NCI-H1436 treated with DMSO at 0.1 percent for 48 hours (cell line): ENCODE measurements around the gene TBPL2.
"Not testable (repeated sequence)": the region's sequence is repeated elsewhere in the genome, so short reads cannot be mapped to it uniquely, and the experiment has no call there.

Experiments
- DNase-seq: peaks from one replicate; lab custom pipeline; 2025; lab: John Stamatoyannopoulos, UW

The TBPL2 gene

DNA sequence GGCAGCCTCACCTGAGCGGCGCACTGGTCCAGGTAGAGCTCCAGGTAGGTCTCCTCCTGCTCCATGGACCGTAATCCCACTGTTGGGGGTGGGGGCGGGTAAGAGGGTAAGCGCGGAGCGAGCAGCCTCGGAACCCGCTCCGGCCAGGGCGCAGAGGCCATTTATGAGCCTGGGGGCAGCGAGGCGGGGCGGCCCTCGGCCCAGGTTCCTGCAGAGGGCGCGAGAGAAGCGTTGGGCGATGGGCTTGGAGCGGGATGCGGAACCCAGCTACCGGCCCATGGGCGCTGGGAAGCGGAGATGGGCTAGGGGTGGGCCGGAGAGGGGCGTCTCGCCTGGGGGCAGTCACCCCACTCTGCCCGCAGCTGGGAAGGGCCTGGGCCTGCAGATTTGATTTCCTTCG lies at the start of gene TBPL2:
TBPL2 (minus strand) TSS at position 232 of the 400 bp plus-strand sequence; CDS start at position 65, 167 bp downstream.
- DNase-seq: no peak

DNA sequence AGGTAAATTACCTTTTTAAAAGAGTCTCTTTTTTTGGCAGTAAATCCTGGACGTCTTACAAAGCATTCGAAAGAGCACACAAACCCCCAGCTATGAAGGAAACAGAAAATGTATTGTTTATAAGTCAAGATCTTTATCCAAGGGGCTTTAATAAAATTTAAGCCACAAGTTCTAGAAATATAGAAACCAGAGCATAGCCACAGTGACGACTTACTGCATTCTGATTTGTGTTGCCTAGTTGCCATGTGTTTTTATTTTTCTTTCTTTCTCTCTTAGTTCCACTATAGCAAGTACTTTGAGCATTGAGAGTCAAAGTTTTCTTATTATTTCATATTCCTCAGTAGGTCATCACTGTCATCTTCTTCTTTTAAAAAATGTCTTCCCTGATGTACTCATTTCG lies 47.8 kb upstream of the TBPL2 start:
- no peak for DNase-seq

DNA sequence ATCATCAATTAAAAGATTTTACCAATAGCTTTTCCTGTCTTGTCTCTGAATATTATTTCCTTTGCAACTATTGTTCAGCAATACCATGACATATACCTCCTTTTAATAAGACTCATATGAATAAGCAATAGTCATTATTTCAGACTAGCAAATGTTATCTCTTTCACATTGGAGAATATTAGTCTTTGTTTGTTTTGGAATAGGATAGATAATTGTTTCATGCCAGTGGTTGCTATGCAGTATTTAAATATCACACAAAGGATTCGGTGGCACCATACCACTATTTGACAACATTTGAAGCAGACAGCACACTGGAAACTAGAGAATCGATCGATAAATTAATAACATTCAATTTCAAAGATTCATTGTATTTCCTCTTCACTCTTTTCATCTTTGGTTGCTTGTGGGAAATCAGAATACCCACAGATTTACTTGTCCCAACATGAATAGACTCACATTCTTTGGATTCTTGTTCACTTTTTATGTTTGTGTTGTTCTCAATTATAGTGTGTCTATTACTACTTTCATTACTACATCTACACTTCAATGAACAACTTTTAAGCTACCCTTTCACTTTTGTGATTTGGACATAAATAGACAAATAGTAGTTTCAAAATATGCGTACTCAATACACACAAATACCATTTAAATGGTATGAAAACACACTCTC lies 42.7 kb upstream of the TBPL2 start:
- no peak for DNase-seq

DNA sequence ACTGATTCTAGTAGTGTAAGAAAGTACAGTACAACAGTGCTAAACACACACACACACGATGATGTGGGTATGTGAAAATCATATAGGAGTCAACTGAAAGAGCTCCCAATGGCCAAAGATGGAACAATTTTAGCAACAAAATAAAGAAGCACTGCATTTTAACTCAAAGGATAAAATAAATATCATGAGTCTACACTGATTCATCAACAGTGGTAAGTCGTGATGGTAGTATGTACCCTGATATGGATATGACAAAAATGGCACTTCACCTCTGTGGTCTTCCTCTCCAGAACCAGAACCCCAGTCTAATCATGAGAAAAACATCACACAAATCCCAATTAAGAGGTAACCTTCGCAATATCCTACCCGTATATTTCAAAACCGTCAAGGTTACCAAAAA lies 41.4 kb upstream of the TBPL2 start:
- DNase-seq: no peak

DNA sequence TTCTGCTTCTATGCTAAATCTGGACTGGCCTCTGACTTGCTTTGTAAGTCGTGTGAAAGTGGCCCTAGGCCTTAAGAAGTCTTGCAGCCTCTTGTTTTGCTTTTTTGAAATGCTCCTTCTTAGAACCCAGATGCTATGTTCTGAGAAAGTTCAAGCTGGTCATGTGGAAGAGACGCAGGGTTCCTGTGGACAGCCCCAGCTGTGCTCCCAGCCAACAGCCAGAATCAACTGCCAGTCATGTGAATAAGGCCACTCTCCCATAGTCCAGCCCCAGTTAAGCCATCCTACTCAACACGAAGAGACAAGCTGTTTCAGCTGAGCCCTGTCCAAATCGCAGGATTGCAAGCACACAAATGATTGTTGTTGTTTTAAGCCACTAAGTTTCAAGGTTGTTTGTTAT lies 37.3 kb upstream of the TBPL2 start:
- no peak for DNase-seq

DNA sequence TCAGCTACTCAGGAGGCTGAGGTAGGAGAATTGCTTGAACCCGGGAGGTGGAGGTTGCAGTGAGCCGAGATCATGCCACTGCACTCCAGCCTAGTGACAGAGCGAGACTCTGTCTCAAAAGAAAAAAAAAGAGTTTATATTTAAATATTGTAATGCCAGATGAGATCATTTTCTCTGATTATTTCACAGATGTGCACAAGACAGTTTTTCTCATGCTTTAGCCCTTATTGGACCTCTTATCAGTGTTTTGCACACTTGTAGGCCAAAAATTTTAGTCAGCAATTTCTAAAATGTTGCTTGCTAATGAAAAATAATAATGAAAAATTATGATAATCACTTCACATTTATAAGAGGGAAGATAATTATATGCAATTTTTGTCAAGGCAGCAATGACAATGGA lies 36.0 kb upstream of the TBPL2 start:
- DNase-seq: not testable (repeated sequence)

DNA sequence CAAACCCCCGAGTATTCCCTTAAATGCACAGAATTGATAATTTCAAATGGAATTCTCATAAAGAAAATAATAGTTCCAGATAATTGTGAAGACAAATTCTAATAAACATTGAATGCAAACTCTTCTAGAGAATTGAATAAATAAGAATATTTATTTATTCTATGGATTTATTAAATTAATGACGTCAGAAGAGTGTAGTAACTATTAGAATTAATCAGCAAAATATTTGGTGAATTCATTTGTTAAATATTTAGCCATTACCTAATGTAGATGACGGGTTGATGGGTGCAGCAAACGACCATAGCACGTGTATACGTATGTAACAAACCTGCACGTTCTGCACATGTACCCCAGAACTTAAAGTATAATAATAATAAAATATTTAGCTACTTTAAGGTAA lies 33.4 kb upstream of the TBPL2 start:
- no peak for DNase-seq

DNA sequence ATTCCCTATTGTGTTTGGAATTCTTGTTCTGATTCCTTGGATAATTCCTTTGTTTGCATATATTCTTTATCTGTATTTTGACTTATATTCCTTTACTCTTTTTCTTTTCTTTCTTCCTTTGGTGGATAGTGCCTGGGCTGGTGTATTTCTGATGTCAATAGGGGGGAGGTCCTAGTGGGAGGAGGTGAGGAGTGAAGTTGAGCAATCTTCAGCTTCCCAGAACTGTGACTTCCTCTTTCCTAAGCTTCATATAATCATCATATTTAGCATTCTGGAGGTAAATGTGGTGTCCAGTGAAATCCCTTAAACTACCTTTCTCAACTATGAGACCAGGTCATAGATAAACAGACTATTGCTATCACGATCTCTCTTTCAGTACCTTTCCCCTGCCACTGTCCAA lies 29.6 kb upstream of the TBPL2 start:
- DNase-seq: no peak

DNA sequence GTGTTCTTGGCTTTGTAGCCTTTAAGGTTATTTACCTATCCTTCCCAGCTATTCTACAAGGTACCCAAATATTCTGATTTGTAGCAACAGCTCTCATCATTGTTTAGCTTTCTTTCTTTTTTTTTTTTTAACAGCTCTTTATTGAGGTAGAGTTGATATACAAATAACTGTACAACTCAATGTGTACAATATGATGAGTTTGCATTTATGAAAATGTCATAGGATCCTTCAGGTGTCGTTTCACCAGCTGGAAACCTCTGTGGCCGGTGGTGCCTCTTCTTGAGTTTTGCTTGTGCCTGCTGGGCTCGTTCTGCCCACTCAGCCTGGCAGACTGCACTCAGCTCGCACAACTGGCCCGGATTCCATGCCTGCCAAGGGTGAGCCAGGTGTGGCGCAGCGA lies 26.9 kb upstream of the TBPL2 start:
- no peak for DNase-seq

DNA sequence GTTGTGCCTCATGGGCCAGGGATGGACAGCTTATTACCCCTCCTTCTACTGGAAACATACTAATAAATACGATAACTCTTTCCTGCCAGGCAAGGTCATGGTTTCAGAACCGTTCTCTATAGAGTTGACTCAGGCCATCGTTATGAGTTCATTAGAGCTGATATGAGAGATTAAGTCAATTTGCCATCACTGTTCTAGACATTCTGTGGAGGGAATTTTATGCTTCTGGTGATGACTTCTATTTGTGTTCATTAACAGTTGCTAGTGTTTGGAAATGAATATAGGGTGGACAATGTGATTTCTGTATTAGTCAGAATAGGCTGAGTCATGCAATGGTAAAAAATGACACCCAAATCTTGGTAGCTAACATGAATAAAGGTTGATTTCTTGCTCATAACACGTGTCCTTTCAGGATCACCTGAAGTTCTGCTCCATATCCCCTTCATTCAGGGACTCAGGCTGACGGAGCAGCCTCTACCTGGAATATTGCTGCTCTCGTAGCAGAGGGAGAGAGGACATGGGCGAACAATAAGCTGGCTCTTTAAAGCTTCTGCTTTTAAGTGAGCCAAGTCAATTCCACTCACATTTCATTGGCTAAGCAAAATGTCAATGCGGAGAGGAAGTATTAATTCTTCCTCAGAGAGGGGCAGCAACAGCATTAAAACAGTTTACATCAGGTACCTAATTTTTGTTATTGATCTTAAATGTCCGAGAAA lies 18.5 kb upstream of the TBPL2 start:
- DNase-seq: no peak

DNA sequence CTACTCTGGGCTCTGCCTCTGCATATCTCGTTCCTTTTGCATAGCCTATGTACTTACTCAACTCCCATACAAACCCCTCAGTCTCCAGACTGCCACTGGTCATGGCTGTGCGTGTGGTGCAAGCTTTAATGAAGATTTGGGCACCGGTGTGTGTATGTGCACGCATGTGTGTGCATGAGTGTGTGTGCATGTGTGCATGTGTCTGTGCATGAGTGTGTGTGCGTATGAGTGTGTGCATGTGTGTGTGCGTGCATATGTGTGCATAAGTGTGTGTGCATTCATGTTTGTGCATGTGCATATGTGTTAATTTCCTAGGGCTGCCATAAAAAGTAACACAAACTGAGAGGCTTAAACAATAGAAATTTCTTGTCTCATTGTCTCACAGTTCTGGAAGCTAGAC lies 17.1 kb upstream of the TBPL2 start:
- DNase-seq: no peak

DNA sequence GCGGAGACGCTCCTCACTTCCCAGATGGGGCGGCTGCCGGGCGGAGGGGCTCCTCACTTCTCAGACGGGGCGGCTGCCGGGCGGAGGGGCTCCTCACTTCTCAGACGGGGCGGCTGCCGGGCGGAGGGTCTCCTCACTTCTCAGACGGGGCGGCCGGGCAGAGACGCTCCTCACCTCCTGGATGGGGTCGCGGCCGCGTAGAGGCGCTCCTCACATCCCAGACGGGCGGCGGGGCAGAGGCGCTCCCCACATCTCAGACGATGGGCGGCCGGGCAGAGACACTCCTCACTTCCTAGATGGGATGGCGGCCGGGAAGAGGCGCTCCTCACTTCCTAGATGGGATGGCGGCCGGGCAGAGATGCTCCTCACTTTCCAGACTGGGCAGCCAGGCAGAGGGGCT lies 16.0 kb upstream of the TBPL2 start:
- DNase-seq: not testable (repeated sequence)

DNA sequence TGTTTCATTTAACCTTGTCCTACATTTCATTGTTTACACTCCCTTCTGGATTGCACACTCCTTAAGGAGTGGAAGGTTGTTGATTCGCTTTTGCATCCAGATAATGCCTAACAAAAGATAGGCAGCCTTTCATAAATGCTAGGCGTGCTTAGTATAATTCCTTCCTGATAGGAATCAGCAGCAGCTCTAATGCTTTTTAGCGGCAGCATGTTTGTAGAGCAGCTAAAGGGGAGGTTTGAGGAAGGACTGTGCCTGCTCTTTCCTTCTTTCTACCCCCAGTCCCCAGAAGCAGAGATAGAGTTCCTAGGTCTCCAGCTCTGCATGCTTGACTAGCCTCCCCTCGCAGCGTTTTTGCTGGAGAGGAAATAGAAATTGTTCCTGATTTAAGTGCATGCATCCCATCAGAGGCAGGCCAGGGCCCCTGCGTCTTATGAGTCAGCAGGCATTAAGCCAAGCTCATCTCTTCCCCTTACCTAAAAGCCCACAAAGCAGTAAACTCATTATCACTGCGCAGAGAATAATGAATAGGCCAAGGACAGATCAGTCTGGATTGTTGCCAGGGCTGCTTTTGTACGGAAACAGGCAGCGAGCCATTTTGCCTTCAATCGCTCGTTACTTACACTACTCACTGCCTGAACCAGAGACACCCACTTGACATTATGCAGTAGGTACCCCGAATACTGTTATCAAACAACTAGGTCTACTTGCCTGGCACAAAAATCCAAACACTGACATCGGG lies 14.0 kb upstream of the TBPL2 start:
- peak; percentile 94 for DNase-seq

DNA sequence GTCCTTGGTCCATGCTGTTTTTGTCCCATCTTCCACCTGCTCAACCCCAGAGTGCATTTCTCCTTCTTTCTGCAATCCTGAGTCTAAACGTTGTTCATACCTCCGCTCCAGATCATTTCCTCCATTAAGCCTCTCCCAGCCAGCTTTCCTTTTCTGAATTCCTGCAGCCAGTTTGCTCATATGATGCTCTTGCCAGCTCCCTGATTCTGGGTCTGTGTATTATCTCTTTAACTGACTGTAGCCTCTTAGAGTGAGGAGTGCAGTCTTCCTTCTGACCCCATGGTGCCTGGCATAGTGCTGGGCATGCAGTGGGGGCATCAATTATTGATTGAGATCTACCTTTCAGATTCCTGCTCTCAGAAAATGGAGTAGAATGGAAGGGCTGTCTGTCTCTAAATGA lies 11.5 kb upstream of the TBPL2 start:
- no peak for DNase-seq

DNA sequence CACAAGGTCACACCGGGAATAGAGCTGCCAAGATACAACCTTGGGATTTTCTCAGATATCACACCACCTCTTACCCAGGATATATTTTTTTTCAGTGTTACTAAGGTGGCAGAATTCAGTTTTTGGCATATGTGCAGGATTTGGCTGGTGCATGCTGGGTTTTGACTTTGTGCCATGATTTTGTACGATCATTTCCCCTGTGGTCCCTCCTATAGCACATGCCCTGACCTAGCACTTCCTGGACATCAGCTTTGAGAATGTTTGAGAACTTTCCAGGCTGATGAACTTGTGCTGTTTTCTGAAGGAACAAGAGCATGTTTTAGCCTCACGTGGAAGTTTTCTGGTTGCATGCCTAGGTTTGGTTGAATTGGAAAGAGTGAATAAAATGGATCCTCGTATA lies 11.0 kb upstream of the TBPL2 start:
- no peak for DNase-seq

DNA sequence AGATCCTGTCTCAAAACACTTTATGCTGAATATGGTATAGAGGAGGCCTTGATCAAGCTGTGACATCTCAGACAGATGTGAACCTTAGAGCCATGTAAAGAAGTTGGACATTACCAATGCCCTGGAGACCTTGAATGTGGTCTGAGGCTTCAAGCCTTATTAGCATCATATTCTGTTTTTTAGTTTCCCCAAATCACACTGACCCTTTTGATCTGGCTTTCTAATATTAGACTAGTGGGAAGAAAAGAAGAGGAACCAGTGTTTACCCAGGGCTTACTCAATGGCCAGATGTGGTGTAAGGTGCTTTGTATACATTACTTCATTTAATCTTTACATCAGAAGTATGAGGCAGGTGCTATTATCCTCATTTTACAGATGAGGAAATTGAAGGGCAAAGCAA lies 10.6 kb upstream of the TBPL2 start:
- no peak for DNase-seq

DNA sequence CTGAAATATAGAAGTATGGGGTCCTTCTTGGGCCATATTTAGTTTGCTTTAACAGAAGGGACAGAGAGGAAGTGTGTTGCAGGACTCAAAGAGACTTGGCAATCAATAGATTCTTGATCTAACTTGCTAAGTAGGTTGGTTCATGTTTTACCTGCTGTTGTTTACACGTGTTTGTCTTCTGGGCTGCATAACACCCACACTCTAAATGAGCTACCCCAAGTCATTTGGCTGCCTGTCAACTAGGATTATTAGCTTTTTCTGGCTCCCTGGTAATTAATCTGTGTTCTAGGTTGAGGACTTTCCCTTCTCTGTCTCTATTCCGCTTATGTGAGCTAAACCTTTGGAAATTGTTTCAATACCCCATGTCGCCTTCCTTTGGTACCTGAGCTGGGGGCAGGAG lies 10.1 kb upstream of the TBPL2 start:
- DNase-seq: no peak

DNA sequence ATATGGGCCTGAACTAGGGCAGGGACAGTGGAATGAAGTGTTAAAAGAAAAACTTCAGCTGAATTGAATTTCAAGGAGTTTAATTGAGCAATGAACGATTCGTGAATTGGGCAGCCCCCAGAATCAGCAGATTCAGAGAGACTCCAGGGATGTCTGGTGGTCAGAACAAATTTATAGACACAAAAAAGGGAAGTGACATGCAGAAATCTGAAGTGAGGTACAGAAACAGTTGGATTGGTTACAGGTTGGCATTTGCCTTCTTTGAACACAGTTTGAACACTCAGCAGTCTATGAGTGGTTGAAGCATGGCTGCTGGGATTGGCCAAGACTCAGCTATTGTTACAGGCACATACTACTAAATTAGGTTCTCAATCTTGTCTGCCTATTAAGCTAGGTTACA lies 9.7 kb upstream of the TBPL2 start:
- no peak for DNase-seq

DNA sequence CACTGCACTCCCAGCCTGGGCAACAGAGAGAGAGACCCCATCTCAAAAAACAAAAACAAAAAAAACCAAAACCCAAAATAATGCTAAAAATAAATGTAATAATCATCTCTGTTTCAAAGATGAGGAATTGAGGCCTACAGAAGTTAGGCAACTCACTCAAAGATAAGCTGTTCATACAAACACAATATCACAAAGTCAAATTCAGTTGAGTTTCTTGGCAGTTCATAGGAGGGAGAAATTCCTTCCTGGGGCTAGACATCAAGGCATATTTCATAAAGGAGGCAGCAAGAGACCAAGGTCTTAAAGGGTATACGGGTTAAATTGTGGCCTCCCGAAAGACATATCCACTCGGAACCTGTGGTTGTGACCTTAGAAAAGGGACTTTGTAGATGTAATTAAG lies 8.7 kb upstream of the TBPL2 start:
- no peak for DNase-seq

DNA sequence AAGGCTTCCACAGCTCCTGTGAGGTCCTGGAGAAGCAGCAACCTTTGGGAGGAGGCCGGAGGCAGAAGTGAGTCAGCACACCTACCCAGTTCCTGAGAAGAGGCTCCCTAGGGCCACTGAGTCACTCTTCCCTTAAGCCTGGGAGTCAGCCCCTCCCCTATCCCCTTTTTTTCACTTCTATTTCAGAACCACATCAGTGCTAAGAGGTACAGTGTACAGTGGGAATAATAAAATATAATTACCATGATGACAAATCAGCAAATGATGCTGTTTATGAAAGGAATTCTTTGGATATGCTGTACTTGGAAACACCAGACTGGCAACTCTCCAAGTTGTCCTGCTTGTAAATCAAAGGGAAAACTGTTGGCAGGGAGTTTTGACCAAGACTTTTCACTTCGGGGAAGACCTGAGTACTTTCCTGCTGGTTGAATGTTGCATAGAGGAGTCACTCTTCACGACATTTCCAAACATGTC lies 7.8 kb upstream of the TBPL2 start:
- no peak for DNase-seq

DNA sequence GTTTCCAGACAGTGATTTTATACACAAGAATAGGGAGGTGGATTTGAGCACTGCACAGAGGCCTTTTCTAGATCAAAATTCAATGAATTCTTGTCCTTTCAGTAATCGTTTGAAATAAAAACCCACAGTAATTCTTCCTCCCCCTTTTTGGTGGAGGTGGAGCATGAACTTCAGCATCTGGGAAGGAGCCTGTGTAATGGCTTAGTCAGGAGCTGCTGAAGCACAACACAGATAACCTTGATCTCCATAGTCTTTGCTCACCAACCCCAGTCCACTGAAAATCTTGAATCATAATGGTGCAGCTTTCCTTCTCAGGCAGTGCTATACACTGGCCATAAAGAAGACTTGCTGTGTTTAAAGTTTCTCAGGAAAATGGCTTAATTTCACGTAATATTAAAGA lies 6.4 kb upstream of the TBPL2 start:
- DNase-seq: no peak

DNA sequence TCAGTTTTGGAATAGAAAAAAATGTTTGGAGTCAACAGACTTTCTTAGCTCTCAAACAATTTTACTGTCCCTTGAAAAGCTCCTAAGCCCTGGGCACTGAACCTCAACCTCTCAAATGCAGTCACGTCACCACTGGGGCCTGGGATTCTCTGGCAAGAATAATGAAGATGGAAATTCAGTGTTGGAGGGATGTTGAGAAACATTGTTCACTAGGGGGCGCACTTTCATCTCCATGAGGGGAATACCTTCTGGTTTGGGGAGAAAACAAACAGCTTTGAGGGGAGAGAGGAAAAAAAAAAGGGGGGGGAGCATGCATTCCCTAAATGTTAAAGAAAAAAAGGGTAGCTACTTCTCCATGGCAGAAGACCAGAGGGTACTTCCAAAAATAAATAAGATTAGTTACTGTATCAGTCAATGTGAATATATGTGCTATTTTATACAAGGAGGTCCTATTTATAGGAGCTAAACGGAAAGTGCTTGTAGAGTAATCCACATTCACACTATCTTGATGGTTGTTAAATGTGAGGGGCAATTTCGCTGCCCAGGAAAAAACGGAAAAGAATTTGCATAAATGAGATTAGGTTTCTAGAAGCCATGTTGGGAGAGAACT lies 5.8 kb upstream of the TBPL2 start:
- no peak for DNase-seq

DNA sequence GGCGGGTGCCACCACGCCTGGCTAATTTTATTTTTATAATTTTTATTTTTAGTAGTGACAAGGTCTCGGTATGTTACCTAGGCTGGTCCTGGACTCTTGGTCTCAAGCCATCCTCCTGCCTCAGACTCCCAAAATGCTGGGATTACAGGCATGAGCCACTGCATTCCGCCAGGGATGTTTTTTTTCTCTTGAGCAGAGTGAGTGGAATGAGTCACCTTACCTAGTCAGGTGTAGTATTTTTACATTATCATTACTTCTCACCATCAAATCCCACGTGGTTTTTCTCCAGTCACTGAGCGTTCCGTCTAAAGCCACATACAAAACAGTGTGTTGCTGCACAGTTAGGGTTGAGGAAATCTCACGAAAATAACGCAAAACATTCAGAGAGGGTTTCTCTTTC lies 870 bp upstream of the TBPL2 start:
- no peak for DNase-seq
